ENCODE results near the gene PLPPR2. TPM values are rescaled to one million over a fixed set of nuclear protein-coding genes. Genes with fewer than 3 reads are reported as not detected.

PLPPR2 gene, protein sequence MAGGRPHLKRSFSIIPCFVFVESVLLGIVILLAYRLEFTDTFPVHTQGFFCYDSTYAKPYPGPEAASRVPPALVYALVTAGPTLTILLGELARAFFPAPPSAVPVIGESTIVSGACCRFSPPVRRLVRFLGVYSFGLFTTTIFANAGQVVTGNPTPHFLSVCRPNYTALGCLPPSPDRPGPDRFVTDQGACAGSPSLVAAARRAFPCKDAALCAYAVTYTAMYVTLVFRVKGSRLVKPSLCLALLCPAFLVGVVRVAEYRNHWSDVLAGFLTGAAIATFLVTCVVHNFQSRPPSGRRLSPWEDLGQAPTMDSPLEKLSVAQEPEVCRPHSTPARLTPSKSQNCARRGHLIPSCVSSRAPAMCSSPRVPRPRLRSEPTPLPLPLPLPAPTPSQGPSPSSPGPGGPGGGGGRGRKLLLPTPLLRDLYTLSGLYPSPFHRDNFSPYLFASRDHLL
- total RNA-seq (ENCODE audit: low replicate concordance) = 7.1 and 10.9 TPM in 2 replicates

DNA sequence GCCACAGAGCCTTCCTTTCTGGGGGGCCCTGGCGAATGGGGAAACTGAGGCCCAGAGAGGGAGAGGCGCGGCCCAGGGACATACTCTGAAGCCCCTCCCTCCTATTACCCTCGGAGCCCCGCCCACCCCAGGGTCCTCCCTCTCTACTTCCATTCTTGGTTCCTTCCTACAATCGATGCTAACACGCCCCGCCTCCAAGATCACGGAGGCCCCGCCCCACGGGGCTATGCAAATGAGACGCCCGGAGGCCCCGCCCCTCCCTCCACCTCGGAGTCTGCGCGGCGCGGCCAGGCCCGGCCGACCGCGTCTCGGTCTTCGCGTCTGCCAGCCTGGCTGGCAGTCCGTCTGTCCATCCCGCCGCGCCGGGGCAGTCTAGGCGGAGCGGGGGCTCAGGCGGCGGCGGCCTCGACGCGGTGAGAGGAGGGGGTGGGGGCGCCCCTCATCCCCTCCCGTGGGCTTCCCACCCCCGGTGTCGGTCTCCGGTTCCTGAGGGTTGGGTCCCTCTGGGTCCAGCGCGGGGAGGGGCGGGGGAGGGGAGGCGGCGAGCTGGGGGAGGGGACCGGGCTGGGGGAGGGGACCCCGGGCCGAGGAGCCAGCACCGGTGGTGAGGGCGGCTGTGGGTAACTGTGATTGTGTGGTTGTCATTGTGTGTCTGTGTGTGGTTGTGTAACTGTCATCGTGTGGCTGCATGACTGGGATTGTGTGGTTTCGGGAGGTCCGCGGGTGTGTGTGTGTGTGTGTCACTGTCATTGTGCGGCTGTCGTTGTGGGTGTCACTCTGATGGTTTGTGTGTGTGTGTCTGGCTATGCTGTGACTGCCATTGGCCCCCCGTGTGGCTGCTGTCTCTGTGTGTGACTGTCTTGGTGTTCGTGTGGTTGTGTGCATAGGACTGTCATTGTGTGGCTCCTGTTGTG is at the start of gene PLPPR2:
Gene PLPPR2 (plus strand): TSS at position 273 of the 914 bp plus-strand sequence. CDS start 2,242 bp downstream, outside the sequence.

DNA sequence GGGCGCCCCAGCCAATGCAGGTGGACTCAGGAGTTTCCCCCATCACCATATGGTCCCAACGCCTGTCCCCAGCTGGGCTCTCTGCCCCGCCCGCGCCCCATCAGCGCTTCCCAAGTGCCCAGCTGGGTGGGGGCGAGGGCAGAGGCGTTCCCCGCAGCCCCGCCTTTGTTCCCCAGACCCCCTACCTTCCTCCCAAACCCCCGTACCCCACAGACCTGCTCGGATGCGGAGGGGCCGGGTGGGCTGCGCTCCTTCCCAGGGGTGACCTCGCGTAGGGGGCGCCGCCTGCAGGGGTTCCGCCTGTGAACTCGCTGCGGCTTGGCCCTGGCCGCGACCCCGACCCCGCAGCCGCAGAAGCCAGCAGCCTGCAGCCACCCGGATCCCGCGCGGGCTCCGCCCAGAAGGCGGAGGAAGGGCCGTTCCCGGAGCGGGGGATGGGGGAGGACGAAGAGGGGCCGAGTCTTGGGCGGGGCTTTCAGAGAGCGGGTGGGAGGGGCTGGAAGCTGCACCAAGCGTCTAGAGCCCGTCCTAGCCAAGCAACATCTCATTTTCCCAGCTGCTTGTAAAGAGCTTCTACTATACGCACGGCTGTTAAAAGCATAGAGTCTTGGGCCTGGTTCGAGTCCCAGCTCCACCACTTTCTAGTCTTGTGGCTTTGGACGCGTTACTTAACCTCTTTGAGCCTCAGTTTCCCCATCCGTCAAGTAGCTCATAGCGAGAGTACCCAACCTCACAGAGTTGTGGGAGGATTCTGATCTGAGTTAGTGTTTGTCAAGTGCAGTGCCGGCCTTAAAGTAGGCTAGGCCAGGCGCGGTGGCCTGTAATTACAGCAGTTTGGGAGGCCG is 15.8 kb upstream of the PLPPR2 start, which contains the start of gene RAB3D:
Gene RAB3D (minus strand): TSS at position 404 of the 845 bp plus-strand sequence. CDS start 2,258 bp downstream, outside the sequence.

DNA sequence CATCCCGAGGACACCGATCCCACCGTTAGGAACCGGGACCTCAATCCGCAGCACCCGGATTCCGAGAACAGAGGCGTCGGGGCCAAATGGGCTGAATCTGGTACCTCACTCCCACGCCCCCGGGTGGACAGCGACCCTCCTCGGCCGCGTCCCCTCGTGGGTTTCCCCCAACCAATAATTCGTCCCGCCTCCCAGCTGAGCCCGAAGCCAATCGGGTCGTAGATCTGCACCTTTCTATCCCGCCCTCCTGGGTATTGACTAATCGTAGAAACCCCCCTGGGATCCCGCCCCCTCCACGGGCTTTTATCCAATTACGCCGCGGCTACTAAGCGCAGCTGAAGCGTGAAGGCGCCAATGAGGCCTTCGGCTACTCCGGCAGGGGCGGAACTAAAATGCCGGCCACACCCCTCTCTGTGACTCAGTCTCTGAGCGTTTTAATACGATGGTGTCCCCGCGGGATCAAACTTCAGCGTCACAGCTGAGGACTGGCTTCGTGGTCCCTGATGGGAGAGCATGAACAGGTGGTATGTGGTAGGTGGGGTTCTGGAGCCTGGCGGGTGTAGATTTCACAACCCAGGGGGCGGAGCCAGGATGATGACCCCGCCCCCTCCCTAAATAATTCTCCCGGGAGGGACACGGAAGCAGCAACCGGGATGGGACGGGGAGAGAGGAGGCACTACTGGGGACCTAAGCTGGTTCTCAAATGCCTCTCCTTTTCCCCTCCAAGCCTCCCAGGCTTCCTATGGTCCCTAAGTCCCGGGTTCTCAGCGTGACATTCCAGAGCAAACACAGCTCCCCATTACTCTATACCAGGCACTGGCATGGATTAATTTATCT is 8.9 kb upstream of the PLPPR2 start, which contains the start of the genes CCDC159 and TMEM205:
Gene CCDC159 (plus strand): TSS at position 416 of the 837 bp plus-strand sequence. CDS start 88 bp downstream, at position 504.
Gene TMEM205 (minus strand): TSS at position 165 of the 837 bp plus-strand sequence. CDS start 649 bp downstream, outside the sequence.

DNA sequence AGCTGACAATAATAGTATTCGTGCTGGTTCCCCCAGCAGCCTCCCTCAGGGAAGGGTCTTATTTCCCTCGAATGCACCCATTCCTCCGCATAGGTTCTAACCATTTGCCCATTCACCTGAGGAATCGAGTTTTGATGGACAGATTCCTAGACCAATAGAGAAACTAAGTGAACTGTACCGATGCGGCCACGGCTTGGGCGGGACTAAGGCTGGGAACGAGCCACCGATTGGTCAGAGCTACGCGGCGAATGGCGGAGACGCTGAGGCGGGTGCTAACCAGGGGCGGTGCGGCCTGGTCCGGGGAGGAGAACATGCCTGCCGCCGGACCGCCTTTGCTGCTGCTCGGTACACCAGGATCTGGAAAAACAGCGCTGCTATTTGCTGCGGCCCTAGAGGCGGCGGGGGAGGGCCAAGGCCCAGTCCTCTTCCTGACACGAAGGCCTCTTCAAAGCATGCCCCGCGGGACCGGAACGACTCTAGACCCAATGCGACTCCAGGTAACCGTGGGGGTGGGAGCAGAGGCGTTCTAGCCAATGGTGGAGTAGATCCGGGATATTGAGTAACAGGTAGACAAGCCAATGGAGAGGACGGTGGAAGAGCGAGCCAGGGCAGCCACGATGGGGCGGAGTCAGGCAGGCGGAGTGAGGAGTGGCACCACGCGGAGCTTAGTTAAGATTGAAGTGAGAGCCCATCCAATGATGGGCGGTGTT is 19.4 kb downstream of the PLPPR2 start, which contains the start of gene SWSAP1:
Gene SWSAP1 (plus strand): TSS at position 234 of the 710 bp plus-strand sequence. CDS start 15 bp downstream, at position 249.

Other genes with a start within 250 kb of the PLPPR2 start
- gene SPC24, start 199.7 kb upstream of the PLPPR2 start, total RNA-seq (ENCODE audit: low replicate concordance) = 14.9 and 31.8 TPM in 2 replicates
- gene KANK2, start 157.9 kb upstream of the PLPPR2 start, total RNA-seq (ENCODE audit: low replicate concordance) = 212 and 948 TPM in 2 replicates
- gene ANGPTL8, start 115.8 kb upstream of the PLPPR2 start, total RNA-seq (ENCODE audit: low replicate concordance) = 0.59 TPM in 1 of 2 replicates, not detected in the other
- 9.0 and 14.2 TPM in 2 replicates for gene DOCK6, start 92.9 kb upstream of the PLPPR2 start, total RNA-seq (ENCODE audit: low replicate concordance)
- gene TSPAN16, start 59.3 kb upstream of the PLPPR2 start, total RNA-seq (ENCODE audit: low replicate concordance) = not detected in 2 replicates
- gene RAB3D, start 15.8 kb upstream of the PLPPR2 start, total RNA-seq (ENCODE audit: low replicate concordance) = 15.0 and 78.6 TPM in 2 replicates
- 66.0 and 68.6 TPM in 2 replicates for gene TMEM205, start 9.2 kb upstream of the PLPPR2 start, total RNA-seq (ENCODE audit: low replicate concordance)
- 6.7 and 10.9 TPM in 2 replicates for gene CCDC159, start 8.9 kb upstream of the PLPPR2 start, total RNA-seq (ENCODE audit: low replicate concordance)
- 0.30 and 0.35 TPM in 2 replicates for gene SWSAP1, start 19.2 kb downstream of the PLPPR2 start, total RNA-seq (ENCODE audit: low replicate concordance)
- 3.5 and 5.1 TPM in 2 replicates for gene EPOR, start 28.9 kb downstream of the PLPPR2 start, total RNA-seq (ENCODE audit: low replicate concordance)
- 1.5 TPM in 2 replicates for gene RGL3, start 63.9 kb downstream of the PLPPR2 start, total RNA-seq (ENCODE audit: low replicate concordance)
- 0.23 and 0.94 TPM in 2 replicates for gene ODAD3, start 79.7 kb downstream of the PLPPR2 start, total RNA-seq (ENCODE audit: low replicate concordance)
- gene PRKCSH, start 80.2 kb downstream of the PLPPR2 start, total RNA-seq (ENCODE audit: low replicate concordance) = 102 and 173 TPM in 2 replicates
- gene ELAVL3, start 125.6 kb downstream of the PLPPR2 start, total RNA-seq (ENCODE audit: low replicate concordance) = not detected in 2 replicates
- gene ZNF653, start 150.4 kb downstream of the PLPPR2 start, total RNA-seq (ENCODE audit: low replicate concordance) = 4.6 and 7.4 TPM in 2 replicates
- gene ECSIT, start 173.7 kb downstream of the PLPPR2 start, total RNA-seq (ENCODE audit: low replicate concordance) = 32.3 and 58.9 TPM in 2 replicates
- gene CNN1, start 183.4 kb downstream of the PLPPR2 start, total RNA-seq (ENCODE audit: low replicate concordance) = 6.5 and 9.2 TPM in 2 replicates
- 19.7 and 35.6 TPM in 2 replicates for gene ELOF1, start 203.8 kb downstream of the PLPPR2 start, total RNA-seq (ENCODE audit: low replicate concordance)
- gene ACP5, start 222.2 kb downstream of the PLPPR2 start, total RNA-seq (ENCODE audit: low replicate concordance) = 0.08 and 8.5 TPM in 2 replicates
- 10.3 and 19.8 TPM in 2 replicates for gene ZNF627, start 242.1 kb downstream of the PLPPR2 start, total RNA-seq (ENCODE audit: low replicate concordance)

All from smooth muscle cell of the coronary artery (primary cell).